AG08396 (cell line): ENCODE data around the gene SH2D3C.
"Not testable (repeated sequence)": the region's sequence is repeated elsewhere in the genome, so short reads cannot be mapped to it uniquely, and the experiment has no call there.

Experiments used
- DNase-seq: peaks from one replicate; pipeline ENCODE4 v3.0.0; 2012; ENCODE audit warnings: low spot score, mixed read lengths

The SH2D3C gene

GRCh38 chr9:127783111-127784008 lies 4.9 kb upstream of the SH2D3C start:
- DNase-seq: no peak

GRCh38 chr9:127781806-127782205 lies 3.3 kb upstream of the SH2D3C start:
- DNase-seq: no peak

GRCh38 chr9:127780909-127781308 lies 2.4 kb upstream of the SH2D3C start:
- not testable (repeated sequence) for DNase-seq

GRCh38 chr9:127780126-127780885 lies 1.8 kb upstream of the SH2D3C start:
- no peak for DNase-seq

GRCh38 chr9:127779136-127779981 lies 893 bp upstream of the SH2D3C start:
- no peak for DNase-seq

GRCh38 chr9:127777368-127777980 lies 992 bp downstream of the SH2D3C start:
- DNase-seq: no peak

GRCh38 chr9:127776924-127777289 lies 1.6 kb downstream of the SH2D3C start:
- DNase-seq: no peak

- DNase-seq: no peak
Observed at GRCh38 chr9:127776195-127776923, 2.1 kb downstream of the SH2D3C start.

- DNase-seq: no peak
Observed at GRCh38 chr9:127773981-127774380, 4.5 kb downstream of the SH2D3C start.

GRCh38 chr9:127773272-127773671 lies 5.2 kb downstream of the SH2D3C start:
- DNase-seq: no peak

- no peak for DNase-seq
Observed at GRCh38 chr9:127772603-127773002, 5.9 kb downstream of the SH2D3C start.

- DNase-seq: no peak
Observed at GRCh38 chr9:127771570-127772189, 6.8 kb downstream of the SH2D3C start.

- DNase-seq: peak; percentile 98
Observed at GRCh38 chr9:127770905-127771569, 7.4 kb downstream of the SH2D3C start.

GRCh38 chr9:127770583-127770904 lies 7.9 kb downstream of the SH2D3C start:
- no peak for DNase-seq

- DNase-seq: no peak
Observed at GRCh38 chr9:127769929-127770582, 8.4 kb downstream of the SH2D3C start.

- DNase-seq: no peak
Observed at GRCh38 chr9:127769101-127769500, 9.4 kb downstream of the SH2D3C start.

- no peak for DNase-seq
Observed at GRCh38 chr9:127768698-127769097, 9.8 kb downstream of the SH2D3C start.

- no peak for DNase-seq
Observed at GRCh38 chr9:127767909-127768331, 10.5 kb downstream of the SH2D3C start.

GRCh38 chr9:127767410-127767809 lies 11.1 kb downstream of the SH2D3C start:
- DNase-seq: no peak

- no peak for DNase-seq
Observed at GRCh38 chr9:127765418-127765817, 13.0 kb downstream of the SH2D3C start.
